Retinal pigment epithelial cell (primary cell): Measurements from ENCODE around the gene CLTC.

Experiments used
- DNase-seq: peaks from one replicate; pipeline ENCODE4 v3.0.0-alpha.2; 2010; ENCODE audit warnings: low read depth
- H3K4me3 ChIP-seq: 2 replicates; pipeline ENCODE4 v1.5.1; 2011; ENCODE audit warnings: mild to moderate bottlenecking, low read length, control low read depth, moderate library complexity
- CTCF ChIP-seq: conservative IDR thresholded peaks from 2 replicates; pipeline ENCODE4 v1.5.1; 2011; ENCODE audit warnings: low read depth, low read length, control low read depth, inconsistent platforms

Gene CLTC

GRCh38 chr17:59611503-59611902 is 8.2 kb upstream of the CLTC start:
- H3K4me3 ChIP-seq: no peak overlapping the region
- no peak for DNase-seq
- no peak for TF ChIP-seq CTCF

GRCh38 chr17:59616253-59616920 is 3.3 kb upstream of the CLTC start:
- no peak for DNase-seq
- no peak overlapping the region for H3K4me3 ChIP-seq
- no peak for TF ChIP-seq CTCF

GRCh38 chr17:59617156-59617732 is 2.5 kb upstream of the CLTC start:
- no peak overlapping the region for H3K4me3 ChIP-seq
- no peak for TF ChIP-seq CTCF
- no peak for DNase-seq

- TF ChIP-seq CTCF: no peak
Observed at GRCh38 chr17:59619035-59619297, 729 bp upstream of the CLTC start.

GRCh38 chr17:59620064-59620359 is 317 bp downstream of the CLTC start:
- TF ChIP-seq CTCF: no peak
- no peak for DNase-seq
- H3K4me3 ChIP-seq: peak overlapping the region; percentile 95

More at GRCh38 chr17:59619035-59619297, 729 bp upstream of the CLTC start:
- DNase-seq: no peak
- H3K4me3 ChIP-seq: peak overlapping the region; percentile 95

GRCh38 chr17:59620518-59621259 is 994 bp downstream of the CLTC start:
- DNase-seq: no peak
- peak overlapping the region; percentile 95 for H3K4me3 ChIP-seq
- no peak for TF ChIP-seq CTCF

GRCh38 chr17:59621771-59622170 is 2.1 kb downstream of the CLTC start:
- DNase-seq: no peak
- no peak for TF ChIP-seq CTCF
- H3K4me3 ChIP-seq: peak overlapping the region; percentile 95
